K562 (cell line): Measurements from ENCODE around the gene TMEM217. TPM values are rescaled to one million over a fixed set of nuclear protein-coding genes. Genes with fewer than 3 reads are reported as not detected.
A peak's percentile ranks its signal among the peaks of the same experiment; 100 is the strongest.

Experiments
- CBFA2T2 ChIP-seq: fragments of 450-650 bp; conservative IDR thresholded peaks from 2 replicates; pipeline ENCODE4 v1.6.1; 2017; ENCODE audit warnings: mild to moderate bottlenecking
- CBX3 ChIP-seq, 2 experiments: IDR thresholded peaks; 1 replicate in 1 of 2; 2 replicates in 1 of 2; pipeline ENCODE4 v1.6.1; 2012; ENCODE audit warnings: inconsistent platforms in 2 of 2, low read length in 2 of 2, borderline replicate concordance in 1 of 2, control low read depth in 1 of 2
- COPS2 ChIP-seq: fragments of 450-650 bp; conservative IDR thresholded peaks from 2 replicates; pipeline ENCODE4 v1.6.1; 2016; ENCODE audit warnings: mild to moderate bottlenecking, moderate library complexity
- CREBBP ChIP-seq: IDR thresholded peaks from one replicate; pipeline ENCODE4 v1.6.1; 2012; ENCODE audit warnings: low read depth, mild to moderate bottlenecking, control low read depth, inconsistent platforms, low read length
- FOS ChIP-seq: IDR thresholded peaks from 3 replicates; pipeline ENCODE4 v1.6.1; 2011; ENCODE audit not compliant: insufficient read length; ENCODE audit errors: extremely low read depth
- FOXJ2 ChIP-seq: fragments of 200-800 bp; sonication (Bioruptor generic); IDR thresholded peaks from 2 replicates; pipeline ENCODE4 v1.6.1; 2016; ENCODE audit warnings: missing genetic modification characterization, missing compliant biosample characterization
- HDGF ChIP-seq: fragments of 450-650 bp; IDR thresholded peaks from 2 replicates; pipeline ENCODE4 v1.6.1; 2016
- MAFK ChIP-seq: IDR thresholded peaks from 2 replicates; pipeline ENCODE4 v1.6.1; 2011; ENCODE audit warnings: low read length, improper control_type of control experiment
- MTF1 ChIP-seq: fragments of 250-450 bp; sonication (Bioruptor Pico); IDR thresholded peaks from 2 replicates; pipeline ENCODE4 v1.9.0; 2021; ENCODE audit warnings: moderate library complexity, mild to moderate bottlenecking, inconsistent platforms, borderline replicate concordance
- PHF20 ChIP-seq: fragments of 450-650 bp; IDR thresholded peaks from 2 replicates; pipeline ENCODE4 v1.6.1; 2018; ENCODE audit not compliant: partially characterized antibody
- SIN3A ChIP-seq, 2 experiments: fragments of 150-350 bp in 1 of 2; IDR thresholded peaks; 2 replicates each; pipeline ENCODE4 v1.6.1; 2011 to 2016; ENCODE audit warnings: borderline replicate concordance in 2 of 2, low read depth in 2 of 2, low read length in 2 of 2, mild to moderate bottlenecking in 2 of 2, moderate library complexity in 2 of 2; ENCODE audit not compliant: control insufficient read depth in 1 of 2
- TBL1XR1 ChIP-seq, 2 experiments: IDR thresholded peaks; 2 replicates each; pipeline ENCODE4 v1.6.1; 2012; ENCODE audit warnings: improper control_type of control experiment in 2 of 2, low read length in 2 of 2, mild to moderate bottlenecking in 1 of 2
- ZBTB1 ChIP-seq: sonication (generic); formaldehyde crosslinking; IDR thresholded peaks from 2 replicates; pipeline ENCODE4 v1.8.1; 2023; ENCODE audit warnings: missing genetic modification reagents, low read depth, mild to moderate bottlenecking, borderline replicate concordance
- ZNF124 ChIP-seq: sonication (generic); formaldehyde crosslinking; IDR thresholded peaks from 2 replicates; pipeline ENCODE4 v1.8.1; 2022; ENCODE audit warnings: missing genetic modification reagents
- ZNF444 ChIP-seq: fragments of 250-450 bp; sonication (Bioruptor Pico); IDR thresholded peaks from 2 replicates; pipeline ENCODE4 v1.4.0; 2020; ENCODE audit warnings: mild to moderate bottlenecking, moderate library complexity
- polyA plus RNA-seq, 8 experiments: library from polyadenylated mRNA; depleted of rRNA in 4 of 8; stranded (reverse) in 5 of 8; unstranded in 3 of 8; fragments of >200 nt; fragmentation: Nextera tagmentation in 2 of 8; fragmentation: Illumina TruSeq in 1 of 8; extraction: Ambion mirVana in 2 of 8; extraction: Trizol in 1 of 8; gene quantifications; 2 replicates each; pipeline versions ENCODE4 v1.2.1 to v1.2.3, GENCODE V29; 2011 to 2014; ENCODE audit warnings: inconsistent platforms in 1 of 8, missing spikeins in 1 of 8
- total RNA-seq, 7 experiments: library from RNA; depleted of rRNA in 6 of 7; stranded (reverse); fragments of >200 nt in 6 of 7; fragmentation: Illumina TruSeq in 2 of 7; extraction: Trizol in 2 of 7; gene quantifications; 2 replicates each; pipeline versions ENCODE4 v1.2.1 to v1.2.3, GENCODE V29; 2011 to 2021; ENCODE audit warnings: low replicate concordance in 1 of 7
- TF ChIP-seq, protein P1 (sequence below), 2 experiments: fragments of 450-650 bp; IDR thresholded peaks; 2 replicates each; pipeline ENCODE4 v1.6.1; 2016; ENCODE audit warnings: mild to moderate bottlenecking in 2 of 2, borderline replicate concordance in 1 of 2, low read depth in 1 of 2, moderate library complexity in 1 of 2
- TF ChIP-seq, protein P2 (sequence below): fragments of 250-450 bp; sonication (Bioruptor Pico); IDR thresholded peaks from 2 replicates; pipeline ENCODE4 v1.5.0; 2021; ENCODE audit warnings: mild to moderate bottlenecking, moderate library complexity

TMEM217 gene
- total and polyA plus RNA-seq, 9 of the 15 experiments (the other 6 are each of a cell fraction or from before 2014, with no cell fraction given), result 1.3 to 8.0 (median 1.9) TPM

DNA sequence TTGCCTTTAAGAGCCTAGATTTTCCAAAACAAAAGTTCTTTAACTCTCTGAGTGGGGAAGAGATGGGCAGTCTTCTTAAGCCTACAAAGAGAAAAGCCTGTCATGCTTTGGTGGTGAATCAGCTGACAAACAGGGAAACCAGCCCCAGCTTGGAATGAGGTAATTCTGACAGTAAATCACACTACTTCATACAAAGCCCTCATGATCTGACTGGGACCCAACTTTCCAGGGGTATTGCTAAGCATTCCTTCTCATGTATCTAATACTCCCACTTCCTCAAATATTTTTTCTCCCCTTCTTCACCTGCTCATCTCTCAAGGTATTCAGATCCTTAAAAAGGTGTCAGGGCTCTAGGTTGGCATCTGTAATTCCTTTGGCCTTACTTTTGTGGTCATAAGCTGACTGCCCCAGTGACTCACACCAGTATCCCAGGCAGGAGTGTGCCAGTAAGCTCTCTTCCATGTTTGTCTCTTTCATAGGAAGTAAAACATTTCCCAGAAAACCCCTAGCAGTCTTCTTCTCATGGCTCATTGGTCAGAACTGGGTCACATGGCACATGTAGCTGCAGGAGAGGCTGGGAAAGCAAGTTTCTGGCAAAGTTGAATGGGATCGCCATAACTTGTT is 15.4 kb downstream of the TMEM217 start (continued):
- TF ChIP-seq CREBBP, result no peak
- TF ChIP-seq PHF20, result no peak
- no peak for TF ChIP-seq ZNF444
- TF ChIP-seq CBFA2T2, result peak; percentile 11; the same call in 1 of the 2 replicates
- TF ChIP-seq MAFK, result peak; percentile 4; the same call in 1 of the 2 replicates
- TF ChIP-seq HDGF, result no peak
- 0 out of 4 replicates have a peak, but pooled peaks of 1 of the 2 experiments have one; percentile 43 for TF ChIP-seq SIN3A (IDR thresholded peaks at IDR 0.05; ENCODE audit: borderline replicate concordance in 2 of 2, control insufficient read depth in 1 of 2, low read depth in 2 of 2, low read length in 2 of 2)
- TF ChIP-seq MTF1 (CRISPR knock-in tag), result no peak
- TF ChIP-seq, protein P1, sequence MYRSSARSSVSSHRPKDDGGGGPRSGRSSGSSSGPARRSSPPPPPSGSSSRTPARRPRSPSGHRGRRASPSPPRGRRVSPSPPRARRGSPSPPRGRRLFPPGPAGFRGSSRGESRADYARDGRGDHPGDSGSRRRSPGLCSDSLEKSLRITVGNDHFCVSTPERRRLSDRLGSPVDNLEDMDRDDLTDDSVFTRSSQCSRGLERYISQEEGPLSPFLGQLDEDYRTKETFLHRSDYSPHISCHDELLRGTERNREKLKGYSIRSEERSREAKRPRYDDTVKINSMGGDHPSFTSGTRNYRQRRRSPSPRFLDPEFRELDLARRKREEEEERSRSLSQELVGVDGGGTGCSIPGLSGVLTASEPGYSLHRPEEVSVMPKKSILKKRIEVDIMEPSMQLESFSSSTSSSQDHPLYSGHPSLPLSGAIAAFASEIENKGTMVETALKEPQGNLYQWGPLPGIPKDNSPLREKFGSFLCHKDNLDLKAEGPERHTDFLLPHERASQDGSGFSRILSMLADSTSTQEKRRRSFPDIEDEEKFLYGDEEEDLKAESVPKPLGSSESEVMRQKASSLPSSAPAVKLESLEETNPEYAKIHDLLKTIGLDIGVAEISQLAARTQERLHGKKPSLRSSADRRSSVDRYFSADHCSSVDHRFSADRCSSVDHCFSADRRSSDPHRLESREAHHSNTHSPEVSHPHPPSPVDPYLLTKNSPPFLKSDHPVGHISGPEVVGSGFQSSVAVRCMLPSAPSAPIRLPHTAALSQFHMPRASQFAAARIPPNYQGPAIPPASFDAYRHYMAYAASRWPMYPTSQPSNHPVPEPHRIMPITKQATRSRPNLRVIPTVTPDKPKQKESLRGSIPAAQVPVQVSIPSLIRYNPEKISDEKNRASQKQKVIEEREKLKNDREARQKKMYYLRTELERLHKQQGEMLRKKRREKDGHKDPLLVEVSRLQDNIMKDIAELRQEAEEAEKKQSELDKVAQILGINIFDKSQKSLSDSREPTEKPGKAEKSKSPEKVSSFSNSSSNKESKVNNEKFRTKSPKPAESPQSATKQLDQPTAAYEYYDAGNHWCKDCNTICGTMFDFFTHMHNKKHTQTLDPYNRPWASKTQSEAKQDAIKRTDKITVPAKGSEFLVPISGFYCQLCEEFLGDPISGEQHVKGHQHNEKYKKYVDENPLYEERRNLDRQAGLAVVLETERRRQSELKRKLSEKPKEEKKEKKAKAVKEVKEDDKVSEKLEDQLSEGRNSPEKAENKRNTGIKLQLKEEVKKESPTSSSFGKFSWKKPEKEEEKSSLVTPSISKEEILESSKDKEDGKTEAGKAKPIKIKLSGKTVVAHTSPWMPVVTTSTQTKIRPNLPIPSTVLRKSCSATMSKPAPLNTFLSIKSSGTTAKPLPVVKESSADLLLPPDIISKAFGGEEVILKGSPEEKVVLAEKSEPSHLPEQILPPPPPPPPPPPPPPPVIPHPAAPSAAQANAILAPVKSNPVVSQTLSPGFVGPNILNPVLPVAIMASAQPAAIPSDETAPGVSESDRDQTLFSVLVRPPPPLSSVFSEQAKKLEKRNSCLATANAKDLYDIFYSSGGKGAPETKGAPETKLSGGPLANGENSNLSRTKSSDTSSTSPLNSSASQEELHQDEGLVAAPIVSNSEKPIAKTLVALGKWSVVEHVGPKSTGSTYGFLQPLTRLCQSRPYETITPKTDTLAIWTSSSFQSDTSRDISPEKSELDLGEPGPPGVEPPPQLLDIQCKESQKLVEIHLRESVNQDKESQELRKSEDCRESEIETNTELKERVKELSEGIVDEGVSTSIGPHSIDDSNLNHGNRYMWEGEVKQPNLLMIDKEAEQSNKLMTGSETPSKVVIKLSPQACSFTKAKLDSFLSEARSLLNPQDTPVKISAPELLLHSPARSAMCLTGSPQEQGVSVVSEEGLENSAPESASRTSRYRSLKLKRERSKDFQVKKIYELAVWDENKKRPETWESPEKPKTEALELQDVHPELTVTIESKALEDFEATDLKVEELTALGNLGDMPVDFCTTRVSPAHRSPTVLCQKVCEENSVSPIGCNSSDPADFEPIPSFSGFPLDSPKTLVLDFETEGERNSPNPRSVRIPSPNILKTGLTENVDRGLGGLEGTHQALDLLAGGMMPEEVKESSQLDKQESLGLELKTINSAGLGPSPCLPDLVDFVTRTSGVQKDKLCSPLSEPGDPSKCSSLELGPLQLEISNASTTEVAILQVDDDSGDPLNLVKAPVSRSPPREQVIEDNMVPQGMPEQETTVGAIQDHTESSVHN (IDR thresholded peaks at IDR 0.05; ENCODE audit: borderline replicate concordance in 1 of 2, low read depth in 1 of 2), result peak in 1 of 2 experiments; percentile 96; a peak in 2 of 4 replicates
- TF ChIP-seq CBX3 (IDR thresholded peaks at IDR 0.05; ENCODE audit: borderline replicate concordance in 1 of 2, low read length in 2 of 2), result no peak
- no peak for TF ChIP-seq TBL1XR1 (IDR thresholded peaks at IDR 0.05; ENCODE audit: low read length in 2 of 2)
- no peak for TF ChIP-seq FOS
- TF ChIP-seq COPS2, result no peak
- 0 out of 2 replicates have a peak, but pooled peaks have one; percentile 4 for TF ChIP-seq FOXJ2 (tag)
- no peak for TF ChIP-seq ZBTB1 (CRISPR knock-in tag)
- no peak for TF ChIP-seq ZNF124 (CRISPR knock-in tag)
- TF ChIP-seq, protein P2, sequence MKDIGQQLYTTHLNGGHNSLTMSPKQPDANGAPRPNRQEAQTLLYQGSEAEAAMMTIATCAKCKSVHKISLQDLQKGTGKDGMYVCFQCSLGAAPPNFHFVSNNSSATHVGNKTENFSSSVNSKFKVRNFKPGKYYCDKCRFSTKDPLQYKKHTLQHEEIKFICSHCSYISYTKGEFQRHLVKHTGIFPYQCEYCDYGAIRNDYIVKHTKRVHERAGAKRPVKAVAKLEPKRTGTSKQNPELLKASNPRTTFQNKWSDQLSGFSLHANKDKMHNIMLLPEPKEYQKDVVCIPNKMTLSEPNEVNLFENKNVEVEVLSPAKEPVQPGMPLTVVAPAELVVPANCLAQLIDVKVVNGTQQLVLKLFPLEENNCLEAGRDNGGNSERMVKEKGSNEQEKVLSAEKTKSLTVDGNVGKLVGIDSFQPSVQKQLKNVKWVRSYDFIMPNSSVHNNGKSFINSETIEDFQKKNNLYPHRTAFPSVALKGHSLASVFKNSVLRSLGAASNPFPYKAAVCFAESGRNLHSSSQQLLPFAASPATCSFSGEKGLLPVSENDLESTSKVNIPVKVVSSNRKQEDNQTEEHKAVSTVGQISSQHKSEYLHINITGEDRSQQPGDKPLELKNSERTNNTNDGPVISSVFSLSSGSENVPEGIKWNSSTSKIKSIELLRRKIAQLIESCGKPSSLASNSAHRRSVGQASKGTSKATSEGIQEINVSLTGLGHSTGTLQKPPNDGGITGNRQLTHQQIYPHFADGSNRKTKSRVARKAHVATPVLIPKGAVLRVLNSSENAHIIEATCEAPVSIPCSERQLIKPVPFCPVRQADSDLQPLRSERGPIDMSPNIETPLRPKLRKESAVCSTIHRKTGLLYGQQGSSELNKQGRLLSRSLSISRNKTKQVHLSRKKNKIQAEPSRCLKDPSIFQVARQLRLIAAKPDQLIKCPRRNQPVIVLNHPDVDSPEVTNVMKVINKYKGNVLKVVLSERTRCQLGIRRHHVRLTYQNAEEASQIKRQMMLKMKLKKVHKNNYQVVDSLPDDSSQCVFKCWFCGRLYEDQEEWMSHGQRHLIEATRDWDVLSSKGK (CRISPR knock-in tag), result no peak
